ENCODE data around the gene C1QTNF3.

- TF ChIP-seq, protein P1, sequence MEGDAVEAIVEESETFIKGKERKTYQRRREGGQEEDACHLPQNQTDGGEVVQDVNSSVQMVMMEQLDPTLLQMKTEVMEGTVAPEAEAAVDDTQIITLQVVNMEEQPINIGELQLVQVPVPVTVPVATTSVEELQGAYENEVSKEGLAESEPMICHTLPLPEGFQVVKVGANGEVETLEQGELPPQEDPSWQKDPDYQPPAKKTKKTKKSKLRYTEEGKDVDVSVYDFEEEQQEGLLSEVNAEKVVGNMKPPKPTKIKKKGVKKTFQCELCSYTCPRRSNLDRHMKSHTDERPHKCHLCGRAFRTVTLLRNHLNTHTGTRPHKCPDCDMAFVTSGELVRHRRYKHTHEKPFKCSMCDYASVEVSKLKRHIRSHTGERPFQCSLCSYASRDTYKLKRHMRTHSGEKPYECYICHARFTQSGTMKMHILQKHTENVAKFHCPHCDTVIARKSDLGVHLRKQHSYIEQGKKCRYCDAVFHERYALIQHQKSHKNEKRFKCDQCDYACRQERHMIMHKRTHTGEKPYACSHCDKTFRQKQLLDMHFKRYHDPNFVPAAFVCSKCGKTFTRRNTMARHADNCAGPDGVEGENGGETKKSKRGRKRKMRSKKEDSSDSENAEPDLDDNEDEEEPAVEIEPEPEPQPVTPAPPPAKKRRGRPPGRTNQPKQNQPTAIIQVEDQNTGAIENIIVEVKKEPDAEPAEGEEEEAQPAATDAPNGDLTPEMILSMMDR (IDR thresholded peaks at IDR 0.05 in 8 of 11, conservative IDR thresholded peaks at IDR 0.05 in 3 of 11), result no peak
- no peak for TF ChIP-seq POLR2A (IDR thresholded peaks at IDR 0.05)
These were observed 14.1 kb upstream of the C1QTNF3 start for GRCh38 chr5:34057118-34057517.
